Gastrocnemius medialis (tissue), 4 donors: Measurements from ENCODE around the gene CHCHD10. TPM values are rescaled to one million over a fixed set of nuclear protein-coding genes. Genes with fewer than 3 reads are reported as not detected.

Experiments
- ATAC-seq, 2 donors: fragments of 150-250 bp; one replicate each; pipeline ENCODE4 v1.9.1; 2016
- DNase-seq, 2 donors: peaks; one replicate each; pipeline ENCODE4 v3.0.0-alpha.2; 2019
- H3K27ac ChIP-seq, 4 donors: fragments of 200-600 bp; sonication (generic); 1 replicate in 1 of 4; 2 replicates in 3 of 4; pipeline ENCODE4 v1.5.1; 2016 to 2018; ENCODE audit warnings: mild to moderate bottlenecking in 2 of 4, moderate library complexity in 1 of 4
- H3K27me3 ChIP-seq, 3 donors: fragments of 200-600 bp; sonication (generic) in 2 of 3; 1 replicate in 1 of 3; 2 replicates in 2 of 3; pipeline versions ENCODE4 v1.5.1 to v1.6.0; 2016 to 2019; ENCODE audit warnings: mild to moderate bottlenecking in 1 of 3, moderate library complexity in 1 of 3
- H3K36me3 ChIP-seq, 2 donors: fragments of 200-600 bp; sonication (generic) in 1 of 2; one replicate each; pipeline ENCODE4 v1.5.1; 2017 to 2018
- H3K4me1 ChIP-seq, 2 donors: fragments of 200-600 bp; sonication (generic) in 1 of 2; one replicate each; pipeline ENCODE4 v1.5.1; 2016 to 2017; ENCODE audit warnings: mild to moderate bottlenecking in 2 of 2
- H3K4me3 ChIP-seq, 4 donors: fragments of 200-600 bp; sonication (generic) in 3 of 4; 1 replicate in 1 of 4; 2 replicates in 3 of 4; pipeline ENCODE4 v1.5.1; 2016 to 2019; ENCODE audit warnings: mild to moderate bottlenecking in 2 of 4
- H3K9me3 ChIP-seq, 3 donors: fragments of 200-600 bp; sonication (generic) in 2 of 3; 1 replicate in 1 of 3; 2 replicates in 2 of 3; pipeline ENCODE4 v1.5.1; 2016 to 2019
- POLR2A ChIP-seq, 2 donors: fragments of 450-650 bp; IDR thresholded peaks; one replicate each; pipeline ENCODE4 v1.6.1; 2017; ENCODE audit warnings: antibody characterized with exemption in 2 of 2, mild to moderate bottlenecking in 2 of 2, moderate library complexity in 2 of 2
- in situ Hi-C, 4 donors: fragments of 200-750 bp; cut with MboI; loops; one replicate each; pipeline versions ENCODE4 v1.15.0 to v1.8.0; 2017; ENCODE audit warnings: low sequenced_read_pairs in 4 of 4
- intact Hi-C: fragments of 100-400 bp; cut with DNase I; formaldehyde crosslinking; loops from one replicate; pipeline ENCODE4 v1.15.1; 2023; ENCODE audit warnings: low total_unique reads
- total RNA-seq, 4 donors: library from RNA; depleted of rRNA; stranded (reverse); fragments of >200 nt; gene quantifications; one replicate each; pipeline versions ENCODE4 v1.1.0 to v1.2.3, GENCODE V29; 2016
- TF ChIP-seq, protein P1 (sequence below), 5 experiments: fragments of 450-650 bp in 3 of 5; fragments of 200-600 bp in 2 of 5; sonication (generic) in 2 of 5; IDR thresholded peaks in 4 of 5; conservative IDR thresholded peaks in 1 of 5; 1 replicate in 4 of 5; 2 replicates in 1 of 5; pipeline ENCODE4 v1.5.1; 2016 to 2019; ENCODE audit warnings: antibody characterized with exemption in 5 of 5, mild to moderate bottlenecking in 3 of 5, moderate library complexity in 3 of 5

Gene CHCHD10
- total RNA-seq, 4 donors from 2014 or later: 157 to 290 (median 181) TPM

DNA sequence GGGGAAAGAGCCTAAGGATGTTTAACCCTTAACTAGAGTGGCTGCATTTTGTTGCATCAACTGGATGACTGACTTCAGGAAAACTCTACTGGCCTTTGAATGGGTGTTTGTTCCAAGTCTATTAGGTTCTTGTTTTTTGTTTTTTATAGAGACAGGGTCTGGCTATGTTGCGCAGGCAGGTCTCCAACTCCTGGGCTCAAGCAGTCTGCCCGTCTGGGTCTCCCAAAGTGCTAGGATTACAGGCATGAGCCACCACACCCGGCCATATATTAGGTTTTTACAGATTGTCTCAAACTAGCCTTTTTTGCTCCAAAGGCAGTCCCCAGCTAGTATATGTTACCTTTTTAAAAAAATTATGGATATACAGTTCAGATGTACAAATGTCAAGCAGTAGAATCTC, 20.1 kb upstream of the CHCHD10 start:
- H3K27me3 ChIP-seq: no peaks in the 10 kb centered on the region
- intact Hi-C loops (loop anchor here (2.0 to 5.0 kb wide), 4 partner anchors 19 to 124 kb away; partner anchors contain the start of gene ZNF70), in situ Hi-C loops (no loop called here)
- ATAC-seq (no peak), DNase-seq (no peak)
- peaks cover 0 to 10% of the 10 kb centered on the region in 2 donors for H3K36me3 ChIP-seq
- H3K4me1 ChIP-seq: peaks cover 27 to 34% of the 10 kb centered on the region in 2 donors
- TF ChIP-seq, protein P1, sequence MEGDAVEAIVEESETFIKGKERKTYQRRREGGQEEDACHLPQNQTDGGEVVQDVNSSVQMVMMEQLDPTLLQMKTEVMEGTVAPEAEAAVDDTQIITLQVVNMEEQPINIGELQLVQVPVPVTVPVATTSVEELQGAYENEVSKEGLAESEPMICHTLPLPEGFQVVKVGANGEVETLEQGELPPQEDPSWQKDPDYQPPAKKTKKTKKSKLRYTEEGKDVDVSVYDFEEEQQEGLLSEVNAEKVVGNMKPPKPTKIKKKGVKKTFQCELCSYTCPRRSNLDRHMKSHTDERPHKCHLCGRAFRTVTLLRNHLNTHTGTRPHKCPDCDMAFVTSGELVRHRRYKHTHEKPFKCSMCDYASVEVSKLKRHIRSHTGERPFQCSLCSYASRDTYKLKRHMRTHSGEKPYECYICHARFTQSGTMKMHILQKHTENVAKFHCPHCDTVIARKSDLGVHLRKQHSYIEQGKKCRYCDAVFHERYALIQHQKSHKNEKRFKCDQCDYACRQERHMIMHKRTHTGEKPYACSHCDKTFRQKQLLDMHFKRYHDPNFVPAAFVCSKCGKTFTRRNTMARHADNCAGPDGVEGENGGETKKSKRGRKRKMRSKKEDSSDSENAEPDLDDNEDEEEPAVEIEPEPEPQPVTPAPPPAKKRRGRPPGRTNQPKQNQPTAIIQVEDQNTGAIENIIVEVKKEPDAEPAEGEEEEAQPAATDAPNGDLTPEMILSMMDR (IDR thresholded peaks at IDR 0.05 in 4 of 5, conservative IDR thresholded peaks at IDR 0.05 in 1 of 5): no peak
- no peak for TF ChIP-seq POLR2A (IDR thresholded peaks at IDR 0.05)
- H3K4me3 ChIP-seq: peak overlapping the region; percentile 78 to 93 (median 84)
- no peaks in the 10 kb centered on the region for H3K9me3 ChIP-seq
- H3K27ac ChIP-seq: peak overlapping the region; percentile 96 to 100 (median 98)

DNA sequence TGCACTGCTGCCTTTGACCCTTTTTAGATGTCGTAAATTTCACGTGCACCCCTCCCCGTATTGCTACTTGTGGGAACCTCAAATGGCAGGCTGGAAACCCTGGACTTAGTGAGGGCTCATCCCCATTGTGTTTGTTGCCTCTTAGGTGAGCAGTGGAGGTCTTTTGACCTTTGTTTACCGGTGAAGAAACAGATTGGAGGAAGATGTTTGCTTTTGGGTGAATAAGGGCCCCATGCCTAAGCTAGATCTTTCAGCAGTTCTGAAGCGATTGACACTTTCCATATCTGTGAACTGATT, 19.8 kb upstream of the CHCHD10 start:
- H3K4me3 ChIP-seq: peak overlapping the region; percentile 78 to 93 (median 84)
- H3K36me3 ChIP-seq: peaks cover 0 to 6% of the 10 kb centered on the region in 2 donors
- intact Hi-C loops: loop anchor here (2.0 to 5.0 kb wide), 4 partner anchors 19 to 125 kb away; partner anchors contain the start of gene ZNF70
- ATAC-seq (peak in 1 of 2 donors; percentile 1), DNase-seq (no peak)
- peaks cover 27 to 34% of the 10 kb centered on the region in 2 donors for H3K4me1 ChIP-seq
- no peaks in the 10 kb centered on the region for H3K9me3 ChIP-seq
- in situ Hi-C loops: no loop called here
- no peaks in the 10 kb centered on the region for H3K27me3 ChIP-seq
- H3K27ac ChIP-seq: peak overlapping the region; percentile 96 to 100 (median 98)
- TF ChIP-seq, protein P1 (IDR thresholded peaks at IDR 0.05 in 4 of 5, conservative IDR thresholded peaks at IDR 0.05 in 1 of 5): no peak
- TF ChIP-seq POLR2A (IDR thresholded peaks at IDR 0.05): no peak

DNA sequence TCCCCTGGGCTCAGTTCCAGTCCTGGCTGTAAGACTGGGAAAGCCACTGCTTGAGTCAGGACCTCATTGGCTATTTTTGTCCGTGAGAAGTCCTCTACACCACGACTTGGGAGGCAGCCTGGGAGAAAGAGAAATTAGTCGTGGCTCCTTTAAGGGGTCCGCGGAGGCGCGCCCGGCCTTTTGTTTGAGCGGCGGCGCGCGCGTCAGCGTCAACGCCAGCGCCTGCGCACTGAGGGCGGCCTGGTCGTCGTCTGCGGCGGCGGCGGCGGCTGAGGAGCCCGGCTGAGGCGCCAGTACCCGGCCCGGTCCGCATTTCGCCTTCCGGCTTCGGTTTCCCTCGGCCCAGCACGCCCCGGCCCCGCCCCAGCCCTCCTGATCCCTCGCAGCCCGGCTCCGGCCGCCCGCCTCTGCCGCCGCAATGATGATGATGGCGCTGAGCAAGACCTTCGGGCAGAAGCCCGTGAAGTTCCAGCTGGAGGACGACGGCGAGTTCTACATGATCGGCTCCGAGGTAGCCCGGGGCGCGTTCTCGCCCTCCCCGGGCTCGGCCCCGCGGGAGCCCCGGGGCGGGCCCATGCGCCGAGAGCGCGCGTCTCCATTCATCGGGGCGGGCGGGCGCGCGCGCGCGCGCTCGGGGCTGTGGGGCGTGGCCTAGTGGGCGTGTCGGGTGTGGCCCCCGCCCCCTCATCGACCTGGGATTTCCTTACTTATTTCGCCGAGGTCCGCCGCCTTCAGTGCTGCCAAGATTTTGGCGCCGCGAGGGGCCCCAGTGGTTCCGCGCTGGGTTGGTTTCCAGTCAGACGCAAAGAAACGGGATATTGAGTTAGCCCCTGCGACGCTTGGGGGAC, 19.2 kb upstream of the CHCHD10 start, which contains the start of gene SMARCB1:
Gene SMARCB1 (plus strand): TSS at position 215 of the 848 bp plus-strand sequence. CDS start 204 bp downstream, at position 419.
- Histone ChIP-seq H3K4me1 (peaks cover 27 to 34% of the 10 kb centered on the region in 2 donors), H3K27me3 (no peaks in the 10 kb centered on the region), H3K36me3 (peaks cover 0 to under 1% of the 10 kb centered on the region in 2 donors), H3K4me3 (peak within 1 kb of the TSS; percentile 78 to 93 (median 84)), H3K27ac (peak within 1 kb of the TSS; percentile 96 to 100 (median 98)), H3K9me3 (no peaks in the 10 kb centered on the region)
- TF ChIP-seq, protein P1 (IDR thresholded peaks at IDR 0.05 in 4 of 5, conservative IDR thresholded peaks at IDR 0.05 in 1 of 5): peak in 2 of 5 experiments; percentile 20 to 23
- TF ChIP-seq POLR2A (IDR thresholded peaks at IDR 0.05): peak; percentile 87 to 88
- peak; percentile 90 to 97 for DNase-seq
- intact Hi-C loops: loop anchor here (2.0 to 5.0 kb wide), 4 partner anchors 18 to 125 kb away; partner anchors contain the start of gene ZNF70
- in situ Hi-C loops: no loop called here
- ATAC-seq: peak; percentile 96

DNA sequence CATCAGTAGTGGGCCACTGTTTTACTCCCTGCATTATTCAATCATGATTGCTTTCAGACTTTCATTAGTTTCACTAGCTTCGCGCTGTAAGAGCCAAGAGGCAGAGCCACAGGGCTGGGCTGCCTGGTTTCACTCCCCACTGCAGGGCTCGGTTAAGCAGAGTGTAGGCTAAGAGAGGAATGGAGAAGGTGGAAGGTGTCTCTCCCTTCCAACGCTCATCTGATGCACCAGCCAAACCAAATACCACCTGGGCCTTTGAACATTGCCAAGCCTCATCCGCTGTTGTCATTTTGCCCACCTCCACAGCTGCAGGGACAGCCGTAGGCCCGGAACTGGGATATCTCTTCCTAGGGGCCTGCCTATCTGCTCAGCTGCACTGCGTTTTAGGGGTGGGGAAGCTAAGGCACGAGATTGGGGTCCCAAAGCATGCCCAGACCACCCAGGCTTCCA, 18.5 kb upstream of the CHCHD10 start:
- intact Hi-C loops (loop anchor here (2.0 to 5.0 kb wide), 4 partner anchors 17 to 126 kb away; partner anchors contain the start of gene ZNF70), in situ Hi-C loops (no loop called here)
- DNase-seq (no peak), ATAC-seq (peak; percentile 5 to 45)
- H3K9me3 ChIP-seq: no peaks in the 10 kb centered on the region
- peaks cover 27 to 34% of the 10 kb centered on the region in 2 donors for H3K4me1 ChIP-seq
- TF ChIP-seq, protein P1 (IDR thresholded peaks at IDR 0.05 in 4 of 5, conservative IDR thresholded peaks at IDR 0.05 in 1 of 5): peak in 1 of 5 experiments; percentile 8
- TF ChIP-seq POLR2A (IDR thresholded peaks at IDR 0.05): no peak
- H3K36me3 ChIP-seq: no peaks in the 10 kb centered on the region
- peak overlapping the region; percentile 35 to 93 (median 57) for H3K4me3 ChIP-seq
- H3K27me3 ChIP-seq: no peaks in the 10 kb centered on the region
- peak overlapping the region; percentile 96 to 100 (median 98) for H3K27ac ChIP-seq
